Heart left ventricle (tissue), 13 donors: ENCODE results near the gene GPR31.

ENCODE experiments used
- CTCF ChIP-seq, 12 donors: fragments of 200-600 bp; sonication (generic) in 4 of 12; IDR thresholded peaks; one replicate each; pipeline versions ENCODE4 v1.5.0 to v1.8.0; 2018 to 2022; ENCODE audit warnings: antibody characterized with exemption in 12 of 12, mild to moderate bottlenecking in 5 of 12
- POLR2A ChIP-seq, 2 donors: fragments of 450-650 bp; IDR thresholded peaks; one replicate each; pipeline ENCODE4 v1.6.1; 2017; ENCODE audit warnings: antibody characterized with exemption in 2 of 2, mild to moderate bottlenecking in 2 of 2, moderate library complexity in 2 of 2
- donor health status: ischemic (EF 13 %, LVEDD 7.1; RV severe dilation, severe dysfunction).
- donor health status: DM: no; HTN: yes; CAD: no.
- donor health status: DM: no; HTN: no; CAD: no.
- donor health status: ischemic (EF 25% LVEDD 6.9; RV normal size, moderate dysfunction).
- donor health status: ischemic (EF 25% LVEDD 5.7; RV mildly dilated, moderate dysfunction).
- donor health status: ischemic (EF 35%, LVEDD 5.7; RV mildly dilated, moderate dysfunction).
- donor health status: nonischemic (EF 11% LVEDD 7.7; RV severe dilation, severe dysfunction).
- donor health status: DM: yes; HTN: yes; CAD: no.
- donor health status: PGD.
- donor health status: ischemic (EF 29% LVEDD 5.4; RV normal size, mild dysfunction).
- donor health status: nonischemic (EF 23%, LVEDD 6.1; RV moderate dilation, normal function).

GRCh38 chr6:167154291-167154690 lies 3.5 kb downstream of the GPR31 start:
- TF ChIP-seq POLR2A (IDR thresholded peaks at IDR 0.05) (no peak), CTCF (IDR thresholded peaks at IDR 0.05) (no peak)
